CD4-positive, alpha-beta memory T cell (primary cell): ENCODE data around the gene TH. TPM values are rescaled to one million over a fixed set of nuclear protein-coding genes. Genes with fewer than 3 reads are reported as not detected.

Experiments
- CTCF ChIA-PET: fragments of 350-600 bp; sonication (Branson Sonifier 250); formaldehyde crosslinking; loops from one replicate; lab custom pipeline; 2021; ENCODE audit warnings: inconsistent platforms; ENCODE audit not compliant: partially characterized antibody; lab: Charles Lee
- POLR2A ChIA-PET: fragments of 350-600 bp; sonication (Branson Sonifier 250); formaldehyde crosslinking; loops from one replicate; lab custom pipeline; 2021; ENCODE audit not compliant: partially characterized antibody; lab: Charles Lee
- DNase-seq, 5 donors: peaks; one replicate each; pipeline versions ENCODE4 v3.0.0 to v3.0.0-alpha.2; 2020 to 2022; ENCODE audit warnings: mixed read lengths in 1 of 5
- H3K27ac ChIP-seq: one replicate; pipeline ENCODE4 v1.7.0; 2013; ENCODE audit warnings: low read depth, low read length
- H3K27me3 ChIP-seq: 2 replicates; pipeline ENCODE4 v1.7.0; 2013; ENCODE audit warnings: mild to moderate bottlenecking, low read length, moderate library complexity; ENCODE audit not compliant: insufficient read depth
- H3K36me3 ChIP-seq: 2 replicates; pipeline ENCODE4 v1.7.0; 2013; ENCODE audit warnings: mild to moderate bottlenecking, low read length, moderate library complexity; ENCODE audit not compliant: insufficient read depth
- H3K4me1 ChIP-seq: 2 replicates; pipeline ENCODE4 v1.7.0; 2013; ENCODE audit warnings: mild to moderate bottlenecking, low read length, moderate library complexity; ENCODE audit not compliant: insufficient read depth
- H3K4me3 ChIP-seq, 2 donors: one replicate each; pipeline ENCODE4 v1.7.0; 2013; ENCODE audit warnings: low read length in 2 of 2, mild to moderate bottlenecking in 1 of 2
- H3K9me3 ChIP-seq, 2 donors: one replicate each; pipeline ENCODE4 v1.7.0; 2013; ENCODE audit warnings: low read length in 2 of 2, control low read depth in 1 of 2; ENCODE audit not compliant: control insufficient read depth in 1 of 2
- H3K27ac Mint-ChIP-seq, 7 donors: one replicate each; pipeline ENCODE4 v1.8.0; 2020 to 2021; ENCODE audit warnings: mixed read lengths in 7 of 7, mild to moderate bottlenecking in 6 of 7, inconsistent platforms in 3 of 7, moderate library complexity in 3 of 7
- H3K27me3 Mint-ChIP-seq, 2 donors: one replicate each; pipeline ENCODE4 v1.8.0; 2020 to 2021; ENCODE audit warnings: mixed read lengths in 2 of 2
- H3K36me3 Mint-ChIP-seq, 2 donors: one replicate each; pipeline ENCODE4 v1.8.0; 2020 to 2021; ENCODE audit warnings: mixed read lengths in 2 of 2, inconsistent platforms in 1 of 2, mild to moderate bottlenecking in 1 of 2
- H3K4me1 Mint-ChIP-seq, 4 donors: one replicate each; pipeline ENCODE4 v1.8.0; 2020 to 2021; ENCODE audit warnings: mixed read lengths in 4 of 4, mild to moderate bottlenecking in 1 of 4
- H3K4me3 Mint-ChIP-seq, 8 donors: one replicate each; pipeline ENCODE4 v1.8.0; 2020 to 2021; ENCODE audit warnings: mixed read lengths in 8 of 8, mild to moderate bottlenecking in 7 of 8, moderate library complexity in 6 of 8, inconsistent platforms in 3 of 8
- H3K9me3 Mint-ChIP-seq, 8 donors: one replicate each; pipeline ENCODE4 v1.8.0; 2020 to 2021; ENCODE audit warnings: mixed read lengths in 8 of 8, mild to moderate bottlenecking in 5 of 8, inconsistent platforms in 3 of 8, moderate library complexity in 1 of 8
- intact Hi-C: fragments of 100-400 bp; cut with micrococcal nuclease; formaldehyde crosslinking; loops from one replicate; pipeline ENCODE4 v1.15.1; 2023
- polyA plus RNA-seq, 2 donors: library from polyadenylated mRNA; unstranded; fragments of 300-500 nt; fragmentation: Illumina TruSeq; gene quantifications; one replicate each; pipeline ENCODE4 v1.2.3, GENCODE V29; 2021
- total RNA-seq, 2 experiments: library from RNA; stranded (reverse); gene quantifications; one replicate each; pipeline ENCODE4 v1.2.3, GENCODE V29; 2021

TH gene
- total RNA-seq: not detected
- not detected for polyA plus RNA-seq

- no peaks in the 10 kb centered on the region for H3K4me1 ChIP-seq
- no peaks in the 10 kb centered on the region for H3K36me3 ChIP-seq
- Mint-ChIP-seq H3K36me3 (no peaks in the 10 kb centered on the region), H3K27me3 (peaks cover 0 to 3% of the 10 kb centered on the region in 2 donors), H3K9me3 (no peaks in the 10 kb centered on the region), H3K4me1 (no peaks in the 10 kb centered on the region), H3K4me3 (no peak within 1 kb of the TSS), H3K27ac (no peak within 1 kb of the TSS)
- intact Hi-C loops: no loop called here
- POLR2A ChIA-PET: no interaction called here
- no peak for DNase-seq
- no peak within 1 kb of the TSS for H3K4me3 ChIP-seq
- CTCF ChIA-PET: no interaction called here
- H3K27me3 ChIP-seq: no peaks in the 10 kb centered on the region
- H3K9me3 ChIP-seq: no peaks in the 10 kb centered on the region
- H3K27ac ChIP-seq: no peak within 1 kb of the TSS
These were observed at the start of gene TH for GRCh38 chr11:2171591-2172003. Gene TH (minus strand): TSS chr11:2171815. CDS start chr11:2171786, 29 bp downstream.

- Histone ChIP-seq H3K4me1 (peaks cover 14% of the 10 kb centered on the region), H3K4me3 (no peak overlapping the region), H3K27me3 (peaks cover 4% of the 10 kb centered on the region), H3K9me3 (no peaks in the 10 kb centered on the region), H3K36me3 (no peaks in the 10 kb centered on the region), H3K27ac (no peak overlapping the region)
- H3K9me3 Mint-ChIP-seq: peaks cover 0 to 29% (median 14%) of the 10 kb centered on the region in 8 donors
- H3K4me3 Mint-ChIP-seq: no peak overlapping the region
- intact Hi-C loops: no loop called here
- H3K27me3 Mint-ChIP-seq: peaks cover 10 to 20% of the 10 kb centered on the region in 2 donors
- ChIA-PET POLR2A (no interaction called here), CTCF (no interaction called here)
- H3K27ac Mint-ChIP-seq: no peak overlapping the region
- no peak for DNase-seq
- no peaks in the 10 kb centered on the region for H3K4me1 Mint-ChIP-seq
- H3K36me3 Mint-ChIP-seq: peaks cover 0 to 5% of the 10 kb centered on the region in 2 donors
These were observed 49.4 kb upstream of the TH start for GRCh38 chr11:2221024-2221423.

GRCh38 chr11:2220173-2220771 lies 48.7 kb upstream of the TH start:
- H3K4me1 Mint-ChIP-seq: no peaks in the 10 kb centered on the region
- no peak overlapping the region for H3K27ac Mint-ChIP-seq
- H3K36me3 ChIP-seq: no peaks in the 10 kb centered on the region
- no peaks in the 10 kb centered on the region for H3K9me3 ChIP-seq
- H3K36me3 Mint-ChIP-seq: peaks cover 0 to 5% of the 10 kb centered on the region in 2 donors
- no peak overlapping the region for H3K4me3 ChIP-seq
- peaks cover 4% of the 10 kb centered on the region for H3K27me3 ChIP-seq
- POLR2A ChIA-PET: no interaction called here
- H3K4me1 ChIP-seq: peaks cover 14% of the 10 kb centered on the region
- DNase-seq: no peak
- H3K27me3 Mint-ChIP-seq: peaks cover 10 to 17% of the 10 kb centered on the region in 2 donors
- intact Hi-C loops: no loop called here
- H3K9me3 Mint-ChIP-seq: peaks cover 0 to 25% (median 14%) of the 10 kb centered on the region in 8 donors
- H3K4me3 Mint-ChIP-seq: no peak overlapping the region
- no peak overlapping the region for H3K27ac ChIP-seq
- CTCF ChIA-PET: no interaction called here

- ChIA-PET CTCF (no interaction called here), POLR2A (no interaction called here)
- H3K27me3 ChIP-seq: peaks cover 4% of the 10 kb centered on the region
- no peaks in the 10 kb centered on the region for H3K4me1 Mint-ChIP-seq
- H3K27me3 Mint-ChIP-seq: peaks cover 9 to 17% of the 10 kb centered on the region in 2 donors
- H3K36me3 Mint-ChIP-seq: peaks cover 0 to 5% of the 10 kb centered on the region in 2 donors
- peaks cover 0 to 22% (median 13%) of the 10 kb centered on the region in 8 donors for H3K9me3 Mint-ChIP-seq
- no peak overlapping the region for H3K27ac ChIP-seq
- DNase-seq: peak in 1 of 5 donors; percentile 24
- H3K9me3 ChIP-seq: no peaks in the 10 kb centered on the region
- H3K4me1 ChIP-seq: peaks cover 14% of the 10 kb centered on the region
- intact Hi-C loops: loop anchor here (10.0 kb wide), 1 partner anchor 45 kb away; no protein-coding TSS in a partner anchor
- H3K4me3 Mint-ChIP-seq: no peak overlapping the region
- H3K36me3 ChIP-seq: no peaks in the 10 kb centered on the region
- H3K27ac Mint-ChIP-seq: no peak overlapping the region
- H3K4me3 ChIP-seq: no peak overlapping the region
These were observed 47.9 kb upstream of the TH start for GRCh38 chr11:2219318-2220017.

GRCh38 chr11:2218031-2218633 lies 46.5 kb upstream of the TH start:
- H3K27ac ChIP-seq: no peak overlapping the region
- no peaks in the 10 kb centered on the region for H3K9me3 ChIP-seq
- peaks cover 4% of the 10 kb centered on the region for H3K27me3 ChIP-seq
- no peaks in the 10 kb centered on the region for H3K36me3 ChIP-seq
- H3K27me3 Mint-ChIP-seq: peaks cover 8 to 15% of the 10 kb centered on the region in 2 donors
- no peak for DNase-seq
- peaks cover 0 to 5% of the 10 kb centered on the region in 2 donors for H3K36me3 Mint-ChIP-seq
- H3K4me3 ChIP-seq: no peak overlapping the region
- H3K4me3 Mint-ChIP-seq: no peak overlapping the region
- H3K9me3 Mint-ChIP-seq: peaks cover 0 to 9% (median 3%) of the 10 kb centered on the region in 8 donors
- H3K4me1 Mint-ChIP-seq: peaks cover 5 to 12% (median 10%) of the 10 kb centered on the region in 4 donors
- CTCF ChIA-PET: no interaction called here
- POLR2A ChIA-PET: no interaction called here
- peak overlapping the region in 2 of 7 donors; percentile 26 to 64 for H3K27ac Mint-ChIP-seq
- peaks cover 24% of the 10 kb centered on the region for H3K4me1 ChIP-seq
- intact Hi-C loops: loop anchor here (10.0 kb wide), 1 partner anchor 47 kb away; no protein-coding TSS in a partner anchor

- peak overlapping the region in 2 of 7 donors; percentile 64 to 76 for H3K27ac Mint-ChIP-seq
- H3K9me3 Mint-ChIP-seq: peaks cover 0 to 7% (median 0%) of the 10 kb centered on the region in 8 donors
- no peaks in the 10 kb centered on the region for H3K9me3 ChIP-seq
- H3K36me3 Mint-ChIP-seq: peaks cover 0 to 5% of the 10 kb centered on the region in 2 donors
- DNase-seq: peak in 2 of 5 donors; percentile 19 to 22
- H3K4me3 Mint-ChIP-seq: no peak overlapping the region
- H3K27ac ChIP-seq: no peak overlapping the region
- peaks cover 5 to 12% (median 10%) of the 10 kb centered on the region in 4 donors for H3K4me1 Mint-ChIP-seq
- H3K4me3 ChIP-seq: no peak overlapping the region
- intact Hi-C loops: loop anchor here (10.0 kb wide), 1 partner anchor 47 kb away; no protein-coding TSS in a partner anchor
- peaks cover 25% of the 10 kb centered on the region for H3K4me1 ChIP-seq
- peaks cover 9 to 13% of the 10 kb centered on the region in 2 donors for H3K27me3 Mint-ChIP-seq
- no peaks in the 10 kb centered on the region for H3K36me3 ChIP-seq
- H3K27me3 ChIP-seq: peaks cover 4% of the 10 kb centered on the region
- POLR2A ChIA-PET: no interaction called here
- CTCF ChIA-PET: no interaction called here
These were observed 45.8 kb upstream of the TH start for GRCh38 chr11:2217211-2218030.
